Mesothelial cell of epicardium (in vitro differentiated cells): Measurements from ENCODE around the gene VSIG10L2. TPM values are rescaled to one million over a fixed set of nuclear protein-coding genes. Genes with fewer than 3 reads are reported as not detected.

Source experiments
- DNase-seq, 2 experiments: peaks; one replicate each; pipeline ENCODE4 v3.0.0; 2021; ENCODE audit warnings: low spot score in 2 of 2; ENCODE audit not compliant: unreplicated experiment in 2 of 2
- H3K27ac Mint-ChIP-seq: 2 replicates; pipeline ENCODE4 v1.8.0; 2021; ENCODE audit warnings: mixed read lengths
- H3K27me3 Mint-ChIP-seq: 2 replicates; pipeline ENCODE4 v1.8.0; 2021; ENCODE audit warnings: low read depth, mixed read lengths
- H3K36me3 Mint-ChIP-seq: 2 replicates; pipeline ENCODE4 v1.8.0; 2021; ENCODE audit warnings: mixed read lengths
- H3K4me1 Mint-ChIP-seq: 2 replicates; pipeline ENCODE4 v1.8.0; 2021; ENCODE audit warnings: mixed read lengths
- H3K4me3 Mint-ChIP-seq: 2 replicates; pipeline ENCODE4 v1.8.0; 2021; ENCODE audit warnings: mild to moderate bottlenecking, moderate library complexity, mixed read lengths
- H3K9me3 Mint-ChIP-seq: 2 replicates; pipeline ENCODE4 v1.8.0; 2021; ENCODE audit warnings: mixed read lengths
- total RNA-seq: library from RNA; stranded (reverse); gene quantifications from 3 replicates; pipeline ENCODE4 v1.2.1, GENCODE V29; 2021
- TF ChIP-seq, protein P1 (sequence below): fragments of 200-600 bp; sonication (generic); IDR thresholded peaks from one replicate; pipeline ENCODE4 v1.5.0; 2021; ENCODE audit warnings: antibody characterized with exemption; ENCODE audit not compliant: unreplicated experiment

VSIG10L2 gene
- total RNA-seq, 1 donor from 2014 or later: not detected

DNA sequence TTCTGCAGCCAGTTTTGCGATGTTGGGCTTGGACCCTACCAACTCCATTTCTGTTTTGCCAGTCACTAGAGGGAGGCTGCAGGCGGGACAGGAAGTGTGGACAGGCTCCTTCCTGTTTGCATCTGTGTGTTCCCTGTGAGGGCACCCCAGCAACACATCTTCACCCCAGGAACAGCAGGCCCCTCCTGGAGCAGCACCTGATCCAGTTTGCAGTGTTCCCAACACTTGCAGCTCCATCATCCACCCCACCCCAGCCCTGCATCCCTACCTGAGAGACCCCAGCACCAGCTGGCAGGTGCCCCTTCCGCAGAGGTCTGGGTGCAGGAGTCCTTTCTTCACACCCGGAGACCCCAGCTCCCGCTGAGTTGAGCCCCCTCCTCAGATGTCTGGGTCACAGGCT is 7.4 kb upstream of the VSIG10L2 start:
- no peaks in the 10 kb centered on the region for H3K27me3 Mint-ChIP-seq
- H3K4me3 Mint-ChIP-seq: no peak overlapping the region
- H3K9me3 Mint-ChIP-seq: no peaks in the 10 kb centered on the region
- TF ChIP-seq, protein P1, sequence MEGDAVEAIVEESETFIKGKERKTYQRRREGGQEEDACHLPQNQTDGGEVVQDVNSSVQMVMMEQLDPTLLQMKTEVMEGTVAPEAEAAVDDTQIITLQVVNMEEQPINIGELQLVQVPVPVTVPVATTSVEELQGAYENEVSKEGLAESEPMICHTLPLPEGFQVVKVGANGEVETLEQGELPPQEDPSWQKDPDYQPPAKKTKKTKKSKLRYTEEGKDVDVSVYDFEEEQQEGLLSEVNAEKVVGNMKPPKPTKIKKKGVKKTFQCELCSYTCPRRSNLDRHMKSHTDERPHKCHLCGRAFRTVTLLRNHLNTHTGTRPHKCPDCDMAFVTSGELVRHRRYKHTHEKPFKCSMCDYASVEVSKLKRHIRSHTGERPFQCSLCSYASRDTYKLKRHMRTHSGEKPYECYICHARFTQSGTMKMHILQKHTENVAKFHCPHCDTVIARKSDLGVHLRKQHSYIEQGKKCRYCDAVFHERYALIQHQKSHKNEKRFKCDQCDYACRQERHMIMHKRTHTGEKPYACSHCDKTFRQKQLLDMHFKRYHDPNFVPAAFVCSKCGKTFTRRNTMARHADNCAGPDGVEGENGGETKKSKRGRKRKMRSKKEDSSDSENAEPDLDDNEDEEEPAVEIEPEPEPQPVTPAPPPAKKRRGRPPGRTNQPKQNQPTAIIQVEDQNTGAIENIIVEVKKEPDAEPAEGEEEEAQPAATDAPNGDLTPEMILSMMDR: no peak
- no peak for DNase-seq
- H3K27ac Mint-ChIP-seq: peak overlapping the region; percentile 77
- H3K4me1 Mint-ChIP-seq: peaks cover 44% of the 10 kb centered on the region
- H3K36me3 Mint-ChIP-seq: no peaks in the 10 kb centered on the region

- H3K27ac Mint-ChIP-seq: peak overlapping the region; percentile 77
- DNase-seq: no peak
- no peaks in the 10 kb centered on the region for H3K36me3 Mint-ChIP-seq
- peaks cover 2% of the 10 kb centered on the region for H3K27me3 Mint-ChIP-seq
- no peaks in the 10 kb centered on the region for H3K9me3 Mint-ChIP-seq
- peaks cover 43% of the 10 kb centered on the region for H3K4me1 Mint-ChIP-seq
- TF ChIP-seq, protein P1: no peak
- H3K4me3 Mint-ChIP-seq: no peak overlapping the region
Measured at GRCh38 chr11:125939081-125939521, 6.7 kb upstream of the VSIG10L2 start.

DNA sequence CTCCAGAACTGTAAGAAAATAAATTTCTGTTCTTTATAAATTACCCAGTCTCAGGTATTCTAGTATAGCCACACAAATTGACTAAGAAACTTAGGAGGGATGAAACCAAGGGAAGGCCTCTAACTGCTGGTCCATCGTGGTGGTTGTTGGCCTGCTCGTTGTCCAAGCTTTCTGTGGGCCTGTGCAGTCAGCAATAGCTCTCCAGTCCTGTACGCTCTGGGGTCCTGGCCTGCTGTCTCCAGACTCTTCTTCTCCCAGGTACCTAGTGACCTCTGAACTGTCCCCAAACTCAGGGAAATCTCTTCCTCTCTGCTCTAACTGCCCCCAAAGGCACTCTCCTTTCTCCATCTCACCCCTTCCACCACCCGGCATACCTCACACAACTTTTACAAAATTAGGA is 5.7 kb upstream of the VSIG10L2 start:
- Mint-ChIP-seq H3K4me3 (no peak overlapping the region), H3K4me1 (peaks cover 40% of the 10 kb centered on the region), H3K9me3 (no peaks in the 10 kb centered on the region), H3K27me3 (peaks cover 2% of the 10 kb centered on the region), H3K27ac (no peak overlapping the region), H3K36me3 (no peaks in the 10 kb centered on the region)
- TF ChIP-seq, protein P1: no peak
- no peak for DNase-seq

GRCh38 chr11:125941267-125941618 is 4.6 kb upstream of the VSIG10L2 start:
- TF ChIP-seq, protein P1: no peak
- Mint-ChIP-seq H3K9me3 (no peaks in the 10 kb centered on the region), H3K4me1 (peaks cover 29% of the 10 kb centered on the region)

DNA sequence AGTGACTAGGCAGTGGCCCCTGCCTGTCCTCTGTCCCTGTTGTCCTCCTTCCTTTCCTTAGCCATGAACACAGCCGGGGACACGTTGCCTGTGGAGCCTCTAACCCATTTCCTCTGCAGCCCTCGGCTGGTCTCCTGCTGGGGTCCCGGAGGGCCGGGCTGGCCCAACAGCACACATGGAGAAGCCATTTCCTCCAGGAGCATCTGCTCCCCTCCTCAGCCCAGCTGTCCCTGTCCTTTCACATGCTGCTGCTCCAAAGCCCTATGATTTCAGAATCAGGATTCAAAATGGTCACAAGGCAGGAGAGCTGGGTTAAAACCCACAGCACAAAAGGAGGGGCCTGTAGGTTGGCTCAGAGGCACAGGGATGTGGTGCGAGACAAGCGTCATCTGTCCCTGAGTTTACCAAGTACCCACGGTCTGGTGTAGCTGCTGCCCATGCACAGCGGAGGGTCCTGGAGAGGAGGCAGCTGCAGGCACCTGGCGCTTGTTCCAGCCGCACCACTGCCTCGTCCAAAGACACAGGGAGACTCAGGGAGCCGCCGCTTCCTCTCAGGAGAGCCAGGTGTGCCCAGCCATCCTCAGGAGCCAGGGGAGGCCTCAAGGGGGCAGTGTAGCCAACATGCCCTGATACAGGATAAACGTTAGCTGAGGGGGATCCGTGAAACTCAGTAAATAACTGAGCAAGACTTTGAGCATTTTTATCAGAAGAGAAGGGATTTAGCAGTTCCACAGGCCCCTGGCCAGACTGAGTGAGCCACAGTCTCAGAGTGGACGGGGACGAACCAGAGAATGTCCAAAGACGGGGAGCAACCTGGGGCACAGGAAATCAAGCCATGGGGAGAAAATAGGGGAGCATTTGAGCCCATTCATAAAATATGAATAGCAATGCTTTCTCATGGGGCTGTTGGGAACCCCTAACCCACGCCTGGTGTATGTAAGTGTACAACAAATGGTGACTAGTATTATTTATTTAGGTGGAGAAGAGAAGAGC is 3.9 kb upstream of the VSIG10L2 start:
- Mint-ChIP-seq H3K4me3 (no peak overlapping the region), H3K27me3 (peaks cover 2% of the 10 kb centered on the region), H3K36me3 (no peaks in the 10 kb centered on the region), H3K4me1 (peaks cover 28% of the 10 kb centered on the region), H3K9me3 (no peaks in the 10 kb centered on the region), H3K27ac (peak overlapping the region; percentile 55)
- TF ChIP-seq, protein P1: no peak
- peak in 1 of 2 experiments; percentile 69 for DNase-seq

More at GRCh38 chr11:125941267-125941618, 4.6 kb upstream of the VSIG10L2 start:
- Mint-ChIP-seq H3K36me3 (no peaks in the 10 kb centered on the region), H3K27me3 (peaks cover 2% of the 10 kb centered on the region), H3K4me3 (no peak overlapping the region), H3K27ac (peak overlapping the region; percentile 41)
- DNase-seq: no peak
